DMS153 treated with DMSO at 0.1 percent for 48 hours (cell line): ENCODE measurements around the gene P2RX2.

Experiments
- DNase-seq: peaks from one replicate; lab custom pipeline; 2025; ENCODE audit not compliant: unreplicated experiment; lab: John Stamatoyannopoulos, UW

Gene P2RX2

GRCh38 chr12:132635076-132635955, 16.7 kb downstream of the P2RX2 start:
- DNase-seq, result no peak

- no peak for DNase-seq
These were observed 19.2 kb downstream of the P2RX2 start for GRCh38 chr12:132637811-132638210.

GRCh38 chr12:132638541-132639408, 20.2 kb downstream of the P2RX2 start:
- DNase-seq, result peak; percentile 5

GRCh38 chr12:132639956-132640520, 21.5 kb downstream of the P2RX2 start:
- DNase-seq, result no peak

GRCh38 chr12:132640936-132641335, 22.4 kb downstream of the P2RX2 start:
- DNase-seq, result no peak

GRCh38 chr12:132641811-132642650, 23.5 kb downstream of the P2RX2 start:
- no peak for DNase-seq

- DNase-seq, result no peak
These were observed 24.6 kb downstream of the P2RX2 start for GRCh38 chr12:132642846-132643835.

GRCh38 chr12:132646850-132647249, 28.3 kb downstream of the P2RX2 start:
- DNase-seq, result no peak

GRCh38 chr12:132647858-132648257, 29.3 kb downstream of the P2RX2 start:
- no peak for DNase-seq

GRCh38 chr12:132648616-132649225, 30.1 kb downstream of the P2RX2 start:
- DNase-seq, result no peak

GRCh38 chr12:132649226-132649945, 30.8 kb downstream of the P2RX2 start:
- DNase-seq, result no peak

GRCh38 chr12:132651444-132652100, 33.0 kb downstream of the P2RX2 start:
- DNase-seq, result peak; percentile 99

GRCh38 chr12:132653567-132654290, 35.2 kb downstream of the P2RX2 start:
- DNase-seq, result no peak

- no peak for DNase-seq
These were observed 38.6 kb downstream of the P2RX2 start for GRCh38 chr12:132657004-132657727.

GRCh38 chr12:132658149-132658894, 39.7 kb downstream of the P2RX2 start:
- no peak for DNase-seq

- DNase-seq, result no peak
These were observed 40.6 kb downstream of the P2RX2 start for GRCh38 chr12:132659146-132659545.
